NOMO-1 treated with DMSO at 0.1 percent for 48 hours (cell line): ENCODE results near the gene QRFP.

Source experiments
- DNase-seq: peaks from one replicate; lab custom pipeline; 2025; ENCODE audit not compliant: unreplicated experiment; lab: John Stamatoyannopoulos, UW

The QRFP gene

GRCh38 chr9:130934246-130934645 is 37.6 kb upstream of the QRFP start:
- DNase-seq: no peak

- DNase-seq: no peak
Measured at GRCh38 chr9:130933114-130934046, 36.8 kb upstream of the QRFP start.

GRCh38 chr9:130932255-130933079 is 35.9 kb upstream of the QRFP start:
- no peak for DNase-seq

- no peak for DNase-seq
Measured at GRCh38 chr9:130931508-130932254, 35.1 kb upstream of the QRFP start.

- no peak for DNase-seq
Measured at GRCh38 chr9:130930804-130931349, 34.3 kb upstream of the QRFP start.

GRCh38 chr9:130930132-130930803 is 33.7 kb upstream of the QRFP start:
- no peak for DNase-seq

GRCh38 chr9:130929571-130930038 is 33.0 kb upstream of the QRFP start:
- DNase-seq: no peak

- no peak for DNase-seq
Measured at GRCh38 chr9:130927995-130928900, 31.6 kb upstream of the QRFP start.

- DNase-seq: no peak
Measured at GRCh38 chr9:130927338-130927737, 30.7 kb upstream of the QRFP start.

- DNase-seq: no peak
Measured at GRCh38 chr9:130925050-130925678, 28.6 kb upstream of the QRFP start.

GRCh38 chr9:130924448-130924788 is 27.8 kb upstream of the QRFP start:
- DNase-seq: no peak

- DNase-seq: no peak
Measured at GRCh38 chr9:130923611-130924447, 27.2 kb upstream of the QRFP start.

- DNase-seq: no peak
Measured at GRCh38 chr9:130922893-130923610, 26.4 kb upstream of the QRFP start.

- DNase-seq: no peak
Measured at GRCh38 chr9:130921989-130922892, 25.6 kb upstream of the QRFP start.

- no peak for DNase-seq
Measured at GRCh38 chr9:130921300-130921988, 24.8 kb upstream of the QRFP start.
